GM18526 (cell line): ENCODE measurements around the gene DENND6B.

Experiments
- POLR2A ChIP-seq: IDR thresholded peaks from 3 replicates; pipeline ENCODE4 v1.6.1; 2011; ENCODE audit not compliant: insufficient read length; ENCODE audit errors: extremely low read depth

The DENND6B gene

GRCh38 chr22:50289151-50289941, 37.5 kb downstream of the DENND6B start:
- TF ChIP-seq POLR2A, result no peak

DNA sequence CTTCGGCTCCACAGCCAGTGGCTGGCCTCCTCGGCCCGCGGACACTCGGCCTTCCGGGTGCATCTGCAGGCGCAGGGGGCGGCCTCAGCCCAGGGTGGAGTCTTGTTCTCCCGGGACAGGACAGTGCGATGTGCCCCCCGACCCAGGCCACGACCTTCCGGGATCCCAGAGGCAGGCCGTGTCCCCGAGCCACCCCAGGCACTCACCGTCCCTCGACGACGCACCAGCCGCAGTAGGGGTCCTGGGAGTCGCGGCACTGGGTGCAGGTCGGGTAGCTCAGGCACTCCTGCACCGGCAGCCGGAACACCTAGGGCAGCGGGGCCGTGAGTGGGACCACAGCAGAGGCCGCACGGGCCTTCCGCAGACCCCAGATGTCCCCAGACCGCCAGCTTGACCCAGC, 39.1 kb downstream of the DENND6B start:
- TF ChIP-seq POLR2A, result no peak

DNA sequence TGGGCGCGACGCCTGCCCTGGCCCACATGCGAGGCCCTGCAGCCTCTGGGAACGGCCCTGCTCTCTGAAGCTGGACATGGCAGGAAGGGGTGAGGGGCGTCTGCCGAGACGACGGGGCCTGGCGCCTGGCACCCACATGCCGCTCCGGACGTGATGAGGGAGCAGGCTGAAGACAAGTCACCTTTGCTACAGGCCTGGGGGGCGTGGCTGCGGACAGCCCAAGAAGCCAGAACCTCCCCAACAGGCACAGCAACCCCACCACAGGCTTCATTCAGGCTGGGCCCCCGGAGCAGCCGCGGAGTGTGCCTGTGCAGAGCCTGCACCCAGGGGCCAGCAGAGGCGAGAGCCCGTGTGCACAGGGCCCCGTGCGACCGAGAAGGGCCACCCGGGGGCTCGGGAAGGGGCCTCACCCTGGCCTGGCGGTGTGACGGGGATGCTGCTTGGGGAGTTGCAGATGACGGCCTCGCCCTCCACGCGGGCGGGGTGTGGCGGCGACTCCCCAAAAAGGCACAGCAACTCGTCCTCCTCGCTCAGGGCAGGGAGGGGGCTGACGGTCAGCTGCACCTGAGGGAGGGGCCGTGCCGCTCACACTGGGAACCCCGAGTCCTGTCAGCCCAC, 40.0 kb downstream of the DENND6B start:
- no peak for TF ChIP-seq POLR2A

DNA sequence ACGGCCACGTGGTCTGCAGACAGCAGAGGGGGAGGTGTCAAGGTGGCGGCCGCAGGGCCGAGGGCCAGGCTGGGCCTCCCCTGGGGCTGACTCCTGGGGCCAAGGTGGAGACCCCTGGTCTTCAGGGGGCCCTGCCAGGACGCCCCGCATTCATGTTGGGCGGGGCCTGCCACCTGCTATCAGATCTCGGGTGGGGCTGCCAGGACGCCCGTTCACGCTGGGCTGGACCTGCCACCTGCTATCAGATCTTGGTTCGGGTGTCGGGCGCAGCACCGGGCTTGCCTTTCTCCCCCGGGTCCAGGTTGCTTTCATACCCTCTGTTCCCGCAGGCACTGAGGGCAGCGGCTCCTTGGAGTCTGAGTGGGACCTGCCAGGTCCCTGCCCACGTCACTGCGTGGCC, 40.5 kb downstream of the DENND6B start:
- TF ChIP-seq POLR2A, result no peak

DNA sequence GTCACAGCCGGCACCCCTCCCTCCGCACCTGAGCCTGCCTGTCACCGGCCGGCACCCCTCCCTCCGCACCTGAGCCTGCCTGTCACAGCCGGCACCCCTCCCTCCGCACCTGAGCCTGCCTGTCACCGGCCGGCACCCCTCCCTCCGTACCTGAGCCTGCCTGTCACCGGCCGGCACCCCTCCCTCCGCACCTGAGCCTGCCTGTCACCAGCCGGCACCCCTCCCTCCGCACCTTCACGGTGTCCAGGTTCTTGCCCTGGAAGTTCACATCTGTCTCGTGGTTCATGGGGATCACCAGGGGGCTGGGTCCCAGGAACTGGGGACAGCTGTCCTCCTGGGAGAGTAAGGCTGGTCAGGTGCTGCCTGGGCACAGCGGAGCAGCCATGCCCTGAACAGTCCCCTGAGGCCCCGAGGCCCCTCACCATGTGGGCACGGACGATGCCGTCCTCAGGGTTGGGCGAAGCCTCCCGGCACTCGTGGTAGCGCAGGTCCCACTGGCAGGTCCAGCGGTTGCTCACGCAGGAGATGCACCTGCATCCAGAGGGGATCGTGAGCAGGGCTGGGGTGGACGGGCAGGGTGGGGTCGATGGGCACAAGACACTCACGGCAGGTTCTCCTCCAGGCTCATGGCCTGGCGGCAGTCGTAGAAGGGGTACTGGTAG, 41.1 kb downstream of the DENND6B start:
- no peak for TF ChIP-seq POLR2A

- no peak for TF ChIP-seq POLR2A
Observed at GRCh38 chr22:50284479-50284878, 42.3 kb downstream of the DENND6B start.

DNA sequence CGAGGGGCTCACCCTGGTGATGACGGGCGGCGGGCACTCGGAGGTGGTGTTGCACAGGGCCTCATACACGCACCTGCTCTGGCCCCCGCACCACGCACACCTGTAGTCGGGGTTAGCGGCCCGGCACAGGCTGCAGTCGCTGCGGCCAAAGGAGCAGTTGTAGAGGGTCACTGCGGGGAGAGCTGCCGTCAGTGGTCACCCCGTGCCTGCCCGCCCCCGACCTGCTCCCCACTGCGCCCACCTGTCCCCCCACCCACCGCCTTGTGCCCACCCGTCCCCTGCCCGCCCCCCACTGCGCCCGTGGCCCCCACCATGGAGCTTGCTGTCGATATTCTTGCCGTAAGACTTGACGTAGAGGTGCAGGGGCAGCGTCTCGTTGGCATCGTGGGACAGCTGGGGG, 43.0 kb downstream of the DENND6B start:
- TF ChIP-seq POLR2A, result no peak

DNA sequence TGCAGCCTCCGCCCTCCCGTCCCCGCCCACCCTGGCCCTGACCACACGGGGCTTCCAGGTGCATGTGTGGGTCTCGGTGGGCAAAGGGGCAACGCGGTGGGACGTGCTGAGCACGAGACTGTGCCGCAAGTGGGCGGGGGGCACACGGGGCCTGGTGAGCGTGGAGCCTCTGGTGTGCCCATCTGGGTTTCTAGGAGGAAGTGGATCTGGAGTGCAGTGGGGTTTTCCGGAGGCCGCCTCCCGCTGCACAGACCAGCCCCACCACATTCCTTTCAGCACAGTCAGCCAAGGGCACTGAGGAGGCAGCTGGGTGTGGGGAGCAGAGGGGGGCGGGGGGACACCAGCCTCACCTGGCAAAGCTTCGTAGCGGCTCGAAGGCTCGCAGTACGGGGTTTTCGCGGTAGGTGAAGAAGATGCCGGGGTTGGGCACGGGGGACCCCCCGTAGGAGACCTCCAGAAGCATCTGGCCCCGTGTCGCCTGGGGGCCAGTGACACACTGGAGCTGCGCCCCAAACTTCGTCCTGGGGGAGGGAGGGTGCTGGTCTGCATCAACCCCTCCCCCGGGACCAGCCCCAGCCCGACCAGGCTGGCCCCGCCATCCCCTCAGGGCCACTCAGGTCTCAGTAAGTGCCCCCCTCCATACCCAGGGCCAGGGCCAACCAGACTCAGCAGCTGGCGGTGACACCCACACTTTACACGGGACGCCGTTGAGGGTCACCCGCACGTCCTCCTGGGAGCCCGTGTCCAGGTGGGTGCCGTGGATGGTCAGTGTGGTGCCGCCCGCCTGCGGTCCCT, 44.3 kb downstream of the DENND6B start:
- TF ChIP-seq POLR2A, result no peak

- TF ChIP-seq POLR2A, result no peak
Observed at GRCh38 chr22:50281957-50282356, 44.9 kb downstream of the DENND6B start.

GRCh38 chr22:50281384-50281760, 45.4 kb downstream of the DENND6B start:
- no peak for TF ChIP-seq POLR2A

DNA sequence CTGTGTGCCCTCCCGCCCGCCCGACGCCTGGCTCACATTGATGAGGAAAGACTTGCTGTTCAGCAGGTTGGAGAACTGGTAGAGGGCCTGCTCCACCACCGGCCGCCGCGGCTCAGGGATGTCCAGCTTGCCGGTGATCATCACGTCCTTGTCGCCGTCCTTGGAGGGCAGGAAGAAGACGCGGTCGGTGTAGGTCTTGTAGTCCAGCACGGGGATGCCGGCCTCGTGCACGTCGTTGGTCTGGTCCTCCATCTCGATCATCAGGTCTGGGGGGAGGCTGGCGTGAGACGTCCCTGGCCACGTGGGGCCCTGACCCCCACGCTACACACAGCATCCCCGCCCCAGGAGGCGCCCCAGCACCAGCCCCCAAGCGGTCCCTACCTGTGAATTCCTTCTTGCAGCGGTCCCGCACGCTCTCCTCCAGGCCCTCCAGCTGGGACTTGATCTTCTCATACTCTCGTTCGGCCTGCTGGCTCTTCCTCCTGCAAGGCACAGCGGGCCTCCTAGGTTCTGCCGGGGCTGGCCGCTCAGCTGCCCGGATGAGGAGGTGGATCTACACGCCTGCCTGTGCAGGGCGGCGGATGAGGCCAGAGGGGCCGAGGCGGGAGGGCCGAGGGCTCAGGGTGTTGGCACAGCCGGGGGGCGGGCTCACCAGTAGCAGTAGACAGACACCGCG, 46.0 kb downstream of the DENND6B start:
- TF ChIP-seq POLR2A, result no peak

DNA sequence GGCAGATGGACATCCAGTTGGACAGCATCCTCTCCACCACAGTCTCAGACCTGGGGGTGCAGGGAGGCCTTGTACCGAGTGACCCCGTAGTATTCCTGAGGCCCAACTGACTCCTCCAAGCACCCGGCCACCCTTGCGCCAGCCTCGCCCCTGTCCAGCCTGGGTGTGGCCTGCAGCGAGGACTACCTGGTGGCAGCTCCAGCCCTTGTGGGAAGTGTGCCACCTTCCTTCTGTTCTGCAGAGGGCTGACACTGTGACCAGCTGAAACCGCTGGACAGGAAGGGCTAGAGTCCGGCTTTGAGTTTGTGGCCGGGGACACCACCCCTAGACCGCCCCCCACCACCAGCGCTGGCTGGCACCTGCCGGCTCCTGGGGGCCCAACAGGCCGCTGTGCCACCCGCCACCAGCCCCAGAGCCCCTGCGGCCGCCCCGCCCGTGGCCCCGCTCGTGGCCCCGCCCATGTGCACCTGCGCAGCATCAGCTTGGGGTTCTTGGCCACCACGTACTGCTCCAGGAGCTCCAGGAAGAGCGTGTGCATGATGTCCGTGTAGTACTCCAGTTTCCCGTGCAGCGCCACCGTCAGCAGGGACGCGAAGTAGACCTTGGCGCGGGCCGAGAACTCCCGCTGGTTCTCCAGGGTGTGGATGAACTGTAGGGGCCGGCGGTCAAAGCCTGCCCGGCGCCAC, 46.6 kb downstream of the DENND6B start:
- TF ChIP-seq POLR2A, result no peak

DNA sequence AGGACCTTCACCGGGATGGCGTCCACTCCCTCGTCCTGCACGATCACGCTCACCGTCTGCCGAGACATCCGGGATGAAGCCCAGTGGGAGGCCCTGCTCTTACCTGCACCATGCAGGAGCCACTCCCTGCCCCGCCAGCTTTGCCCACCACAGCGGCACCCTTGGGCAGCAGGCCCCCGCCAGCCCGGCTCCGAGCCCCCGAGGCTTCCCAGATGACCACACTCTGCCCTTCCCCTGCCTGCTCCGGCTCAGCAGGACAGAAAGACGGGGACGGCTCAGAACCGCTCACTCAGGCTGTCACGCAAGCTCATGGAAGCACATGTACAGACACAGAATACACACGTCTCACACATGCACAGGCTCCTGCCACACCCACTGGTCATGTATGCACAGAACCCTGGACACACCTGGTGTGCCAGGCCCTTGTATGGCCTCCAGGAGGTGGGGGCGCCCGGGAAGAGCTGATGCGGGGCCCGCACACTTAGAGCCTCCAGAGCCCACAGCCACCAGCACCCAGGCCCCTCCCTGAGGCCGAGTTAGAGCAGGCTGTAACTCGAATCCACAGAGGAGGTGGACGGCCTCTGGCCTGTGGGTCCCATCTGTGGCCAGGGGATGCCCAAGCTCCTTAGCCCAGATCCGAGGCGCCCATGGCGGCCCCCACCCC, 47.7 kb downstream of the DENND6B start:
- no peak for TF ChIP-seq POLR2A

- TF ChIP-seq POLR2A, result no peak
Observed at GRCh38 chr22:50278461-50278860, 48.4 kb downstream of the DENND6B start.
